ENCODE measurements around the gene COLQ.
"Not testable (repeated sequence)": the region's sequence is repeated elsewhere in the genome, so short reads cannot be mapped to it uniquely, and the experiment has no call there.

COLQ gene

DNA sequence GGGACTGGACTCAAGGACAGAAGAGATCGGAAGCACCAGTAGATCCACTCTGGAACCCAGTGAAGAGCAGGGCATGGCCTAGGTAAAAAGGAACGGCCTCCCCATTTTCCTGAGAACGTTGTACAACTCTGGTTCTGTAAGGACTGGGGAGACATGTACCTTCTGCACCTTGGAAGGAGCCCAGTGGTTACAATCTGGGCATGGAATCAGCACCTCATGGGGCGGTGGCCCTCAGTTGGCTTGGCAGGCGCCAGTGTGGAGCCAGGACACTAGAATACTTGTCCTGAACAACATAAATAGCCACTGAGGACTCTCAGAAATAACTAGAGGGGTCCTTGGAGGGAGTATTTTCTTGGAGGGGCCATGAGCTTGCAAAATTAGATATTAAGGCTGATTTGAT lies 68.5 kb downstream of the COLQ start:
- DNase-seq, result no peak

DNA sequence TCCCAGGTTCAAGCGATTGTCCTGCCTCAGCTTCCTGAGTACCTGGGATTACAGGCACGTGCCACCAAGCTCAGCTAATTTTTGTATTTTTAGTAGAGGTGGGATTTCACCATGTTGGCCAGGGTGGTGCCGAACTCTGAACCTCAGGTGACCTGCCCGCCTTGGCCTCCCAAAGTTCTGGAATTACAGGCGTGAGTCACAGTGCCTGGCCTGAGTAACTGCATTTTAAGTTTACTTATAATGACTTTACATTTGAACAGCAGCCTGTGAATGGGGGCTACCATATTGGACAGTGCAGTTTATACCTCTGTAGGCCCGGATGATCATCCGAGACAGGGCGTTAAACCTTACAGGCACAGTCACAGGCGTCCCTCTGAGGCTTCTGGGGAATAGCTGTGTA lies 69.3 kb downstream of the COLQ start:
- DNase-seq, result no peak

- DNase-seq, result no peak
Measured at GRCh38 chr3:15451216-15452113, 70.0 kb downstream of the COLQ start.

- no peak for DNase-seq
Measured at GRCh38 chr3:15450438-15451215, 70.9 kb downstream of the COLQ start.

- no peak for DNase-seq
Measured at GRCh38 chr3:15449489-15450224, 71.8 kb downstream of the COLQ start.

DNA sequence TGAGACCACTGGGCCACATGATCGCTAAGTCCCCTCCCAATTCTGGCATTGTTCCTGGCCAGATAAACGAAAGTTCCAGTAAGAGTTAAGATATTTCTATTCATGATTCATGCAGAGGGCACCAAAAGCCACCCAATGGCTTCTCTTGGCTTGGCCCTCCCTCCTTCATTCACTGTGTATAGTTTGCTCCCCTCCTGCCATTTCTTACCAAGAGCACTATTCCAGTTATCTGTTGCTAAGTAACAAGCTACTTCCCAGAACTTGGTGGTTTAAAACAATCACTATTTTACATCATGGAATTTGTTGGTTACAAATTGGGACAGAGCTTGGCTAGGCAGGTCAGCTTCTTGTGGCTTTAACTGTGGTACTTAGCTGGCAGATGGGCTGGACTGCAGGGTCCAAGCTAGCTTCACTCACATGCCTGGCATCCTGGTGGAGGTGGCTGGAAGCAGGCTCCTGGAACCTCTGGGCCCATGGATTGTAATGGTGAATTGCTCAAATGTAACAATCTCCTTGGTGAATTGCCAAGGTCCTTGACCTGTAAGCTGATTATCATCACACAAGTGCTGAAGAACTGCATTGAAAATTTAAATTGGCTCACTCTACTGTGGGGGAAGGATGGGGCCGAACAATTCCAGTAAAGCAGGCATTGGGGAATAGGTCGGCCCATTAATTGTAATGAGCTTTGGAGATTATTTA lies 77.5 kb downstream of the COLQ start:
- no peak for DNase-seq

GRCh38 chr3:15440891-15441290 lies 80.6 kb downstream of the COLQ start:
- DNase-seq, result no peak

- DNase-seq, result no peak
Measured at GRCh38 chr3:15439476-15439875, 82.0 kb downstream of the COLQ start.

- no peak for DNase-seq
Measured at GRCh38 chr3:15438983-15439382, 82.5 kb downstream of the COLQ start.

DNA sequence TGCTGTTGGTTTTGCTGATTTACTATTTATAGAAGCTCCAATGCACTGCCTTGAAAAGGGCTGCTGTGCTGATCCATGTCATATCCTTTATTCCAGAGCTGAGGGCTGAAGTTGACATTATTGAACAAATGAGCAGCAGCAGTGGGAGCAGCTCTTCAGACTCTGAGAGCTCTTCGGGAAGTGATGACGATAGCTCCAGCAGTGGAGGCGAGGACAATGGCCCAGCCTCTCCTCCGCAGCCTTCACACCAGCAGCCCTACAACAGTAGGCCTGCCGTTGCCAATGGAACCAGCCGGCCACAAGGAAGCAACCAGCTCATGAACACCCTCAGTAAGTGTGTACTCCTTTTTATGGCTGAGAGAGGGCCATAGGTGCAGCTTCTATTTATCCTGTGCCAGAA lies 85.3 kb downstream of the COLQ start:
- DNase-seq, result no peak

DNA sequence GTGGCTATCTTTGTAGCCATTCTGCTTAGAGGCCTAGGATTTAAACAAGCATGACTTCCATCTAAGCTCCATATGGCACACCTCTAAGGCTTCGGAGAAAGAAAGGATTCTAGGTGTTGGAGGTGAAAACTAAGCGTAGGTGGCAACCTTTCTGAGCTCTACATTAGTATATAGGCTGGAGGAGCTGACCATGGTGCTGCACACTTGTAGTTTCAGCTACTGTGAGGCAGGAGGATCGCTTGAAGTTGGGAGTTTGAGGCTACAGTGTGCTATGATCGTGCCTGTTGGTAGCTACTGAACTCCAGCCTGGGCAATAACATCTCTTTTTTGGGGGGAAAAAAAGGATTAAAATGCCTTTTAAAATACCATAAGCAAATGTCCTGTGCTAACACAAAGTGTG lies 86.8 kb downstream of the COLQ start:
- DNase-seq, result no peak

DNA sequence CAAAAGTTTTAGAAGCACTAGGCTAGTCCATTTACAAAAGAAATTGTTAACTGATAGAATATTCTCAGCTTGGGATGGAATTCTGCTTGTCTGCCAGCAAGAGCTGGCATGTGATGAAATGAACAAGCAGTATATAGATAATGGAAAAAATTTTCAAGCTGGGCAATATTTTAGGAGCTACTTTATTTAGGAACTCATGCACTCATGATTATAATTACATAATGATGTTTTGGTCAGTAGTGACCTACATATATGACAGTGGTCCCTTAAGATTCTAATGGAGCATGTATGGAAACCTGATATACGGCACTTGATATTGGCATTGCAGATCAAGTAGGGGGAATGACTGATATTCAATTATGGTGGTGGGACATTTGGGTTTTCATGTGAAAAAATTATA lies 88.0 kb downstream of the COLQ start:
- DNase-seq, result no peak

DNA sequence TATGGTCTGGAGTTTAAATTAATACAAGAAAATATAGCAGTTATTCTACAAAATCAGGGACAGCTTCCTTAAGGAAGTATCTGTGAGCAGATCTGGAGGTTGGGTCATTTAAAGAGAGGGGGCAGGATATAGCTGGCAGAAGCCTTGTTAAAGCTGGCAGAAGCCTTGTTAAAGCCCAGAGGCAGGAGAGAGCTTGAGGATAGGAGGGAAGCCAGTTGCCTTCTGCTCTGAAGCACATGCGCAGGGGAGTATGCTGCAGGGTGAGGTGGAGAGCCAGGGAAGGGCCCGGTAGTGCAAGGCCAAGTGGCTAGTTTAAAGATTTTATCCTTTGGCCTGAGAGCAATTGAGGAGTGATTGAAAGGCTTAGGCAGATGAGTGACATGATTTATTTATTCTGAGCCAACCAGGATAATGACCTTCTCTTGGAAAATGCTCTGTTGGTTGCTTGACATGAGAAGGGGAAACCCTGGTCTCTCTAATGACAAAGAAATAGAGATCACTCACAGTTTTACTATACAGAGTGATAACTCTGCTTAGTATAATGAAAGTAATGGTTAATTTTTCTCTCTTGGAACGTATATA lies 90.2 kb downstream of the COLQ start:
- DNase-seq, result no peak

GRCh38 chr3:15430624-15431023 lies 90.9 kb downstream of the COLQ start:
- no peak for DNase-seq

- no peak for DNase-seq
Measured at GRCh38 chr3:15429080-15429479, 92.4 kb downstream of the COLQ start.

DNA sequence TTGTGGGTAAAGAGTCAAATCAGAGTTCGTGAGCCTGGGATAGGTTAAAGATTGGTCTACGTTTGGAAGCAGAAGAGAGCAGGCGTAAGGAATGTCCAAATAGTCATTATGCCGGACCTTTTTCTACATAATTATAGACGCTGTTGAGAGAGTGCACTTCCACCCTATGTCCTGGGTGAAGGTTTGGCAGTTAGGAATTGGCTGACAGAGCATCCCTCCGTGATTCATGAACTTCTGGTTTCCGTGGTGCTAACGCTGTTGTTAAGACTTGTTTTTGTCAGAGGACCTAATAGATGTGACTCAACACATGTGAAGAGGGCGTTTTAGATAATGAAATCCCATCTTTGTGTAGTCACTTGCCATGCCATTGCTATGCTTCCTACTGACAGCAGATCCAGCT lies 93.0 kb downstream of the COLQ start:
- no peak for DNase-seq

DNA sequence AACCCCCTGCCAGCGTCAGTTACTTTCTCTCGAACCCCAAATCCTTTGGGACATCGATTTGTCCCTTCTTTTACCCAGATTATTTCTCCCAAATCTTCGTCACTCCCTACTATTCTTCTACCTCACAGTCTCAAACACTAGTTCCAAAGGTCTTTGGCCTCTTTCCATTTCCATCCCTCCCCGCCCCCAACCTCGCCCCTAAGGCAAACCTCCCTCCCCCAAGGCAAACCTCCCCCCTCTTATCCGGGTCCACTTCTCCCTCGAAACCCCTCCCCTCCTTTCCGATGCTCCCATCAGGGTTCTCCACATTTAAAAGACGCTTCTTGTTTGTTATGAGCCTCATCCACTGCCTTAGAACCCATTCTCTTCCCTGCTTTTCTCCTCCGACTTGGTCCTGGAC lies 93.5 kb downstream of the COLQ start:
- no peak for DNase-seq

- no peak for DNase-seq
Measured at GRCh38 chr3:15427182-15427880, 94.2 kb downstream of the COLQ start, which contains the start of the genes EAF1 and METTL6. TSS of gene EAF1 (plus strand) at chr3:15427598. CDS start at chr3:15427780, 182 bp downstream. TSS of gene METTL6 (minus strand) at chr3:15427544. CDS start at chr3:15426511, 1,033 bp downstream.

DNA sequence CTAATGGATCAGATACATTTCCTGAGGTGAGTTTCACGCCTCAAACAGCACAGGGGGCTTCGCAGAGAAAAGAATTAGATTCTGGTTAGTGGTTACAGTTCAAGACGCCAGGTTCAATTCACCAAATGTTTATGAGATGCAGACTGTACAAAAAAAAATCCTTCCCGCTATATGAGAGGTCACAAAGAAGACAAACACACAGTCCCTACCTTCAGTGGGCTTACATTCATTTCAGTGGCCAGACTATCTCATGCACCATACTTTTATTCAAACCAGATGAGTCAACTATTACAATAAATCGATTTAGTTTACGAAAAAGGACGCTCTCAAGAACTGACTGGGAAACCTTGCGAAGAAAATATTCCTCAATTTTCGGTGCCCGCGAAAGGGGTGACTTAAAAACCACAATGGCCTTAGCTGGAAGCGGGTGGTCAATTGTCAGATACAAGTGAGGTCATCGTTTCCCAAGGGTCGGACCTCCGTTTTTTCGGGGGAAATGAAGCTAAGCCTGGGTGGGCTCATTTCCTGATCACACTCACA lies 94.9 kb downstream of the COLQ start:
- DNase-seq, result no peak

DNA sequence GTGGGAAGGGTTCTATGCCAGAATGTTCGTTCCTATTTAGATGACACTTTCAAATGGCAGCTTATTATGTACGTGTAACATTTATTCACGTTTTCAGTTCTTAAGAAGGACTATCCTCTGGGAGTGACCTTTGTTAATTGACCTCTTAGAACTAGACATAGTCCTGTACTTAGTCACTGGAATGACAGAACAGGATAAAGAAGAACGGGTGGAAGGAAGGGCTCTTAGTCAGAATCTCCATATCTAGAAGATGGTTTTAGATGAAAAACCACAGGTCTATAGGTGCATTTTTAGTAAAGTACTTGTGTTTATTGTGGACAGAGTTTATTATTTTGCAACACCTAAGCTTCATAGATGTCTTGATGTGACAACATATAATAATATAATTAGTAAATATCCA lies 100.6 kb downstream of the COLQ start:
- DNase-seq, result no peak

DNA sequence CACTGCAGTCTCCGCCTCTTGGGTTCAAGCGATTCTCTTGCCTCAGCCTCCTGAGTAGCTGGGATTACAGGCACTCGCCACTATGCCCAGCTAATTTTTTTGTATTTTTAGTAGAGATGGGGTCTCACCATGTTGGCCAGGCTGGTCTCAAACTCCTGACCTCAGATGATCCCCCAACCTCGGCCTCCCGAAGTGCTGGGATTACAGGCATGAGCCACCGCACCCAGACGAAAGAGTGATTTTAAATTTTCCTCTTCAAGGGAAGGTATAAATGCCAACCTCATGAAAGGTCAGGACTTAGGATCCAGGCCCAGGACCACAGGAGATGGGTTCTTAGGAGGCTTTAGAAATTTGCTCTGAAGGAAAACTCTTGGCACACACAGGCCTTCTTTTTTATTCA lies 110.5 kb downstream of the COLQ start:
- DNase-seq, result not testable (repeated sequence)

Data from DMS153 (cell line).